ENCODE measurements around the gene AFDN. TPM values are rescaled to one million over a fixed set of nuclear protein-coding genes. Genes with fewer than 3 reads are reported as not detected.

AFDN gene
- total and polyA plus RNA-seq, 2 experiments from 2014 or later: 66.9 to 200 TPM

- Histone ChIP-seq H3K9me2 (ENCODE audit: insufficient read depth) (0 out of 2 replicates have a peak, but pooled peaks cover under 1% of the 10 kb centered on the region), H3K27ac (ENCODE audit: low read depth) (no peak overlapping the region), H3K36me3 (ENCODE audit: insufficient read depth) (no peaks in the 10 kb centered on the region), H4K20me1 (replicated peaks; ENCODE audit: insufficient read depth) (no peaks in the 10 kb centered on the region), H3K4me1 (ENCODE audit: insufficient read depth) (peaks cover 18% of the 10 kb centered on the region), H3K27me3 (ENCODE audit: insufficient read depth) (no peaks in the 10 kb centered on the region), H3K79me2 (replicated peaks; ENCODE audit: insufficient read depth) (no peaks in the 10 kb centered on the region), H2AFZ (peak overlapping the region; percentile 95), H3K4me2 (no peak overlapping the region), H3K4me3 (no peak overlapping the region), H3F3A (replicated peaks; ENCODE audit: low read depth) (no peaks in the 10 kb centered on the region)
- H3K4me1 Mint-ChIP-seq: peaks cover 32% of the 10 kb centered on the region
- TF ChIP-seq STAT1 (IDR thresholded peaks at IDR 0.05; ENCODE audit: unreplicated experiment) (no peak), CTCF (conservative IDR thresholded peaks at IDR 0.05; ENCODE audit: low read depth in 2 of 2) (no peak), REST (IDR thresholded peaks at IDR 0.05; ENCODE audit: unreplicated experiment) (no peak), ZNF462 (CRISPR knock-in tag; IDR thresholded peaks at IDR 0.05) (no peak), ETS1 (IDR thresholded peaks at IDR 0.05) (no peak), JUNB (IDR thresholded peaks at IDR 0.05; ENCODE audit: unreplicated experiment) (no peak), EZH2phosphoT487 (IDR thresholded peaks at IDR 0.05; ENCODE audit: unreplicated experiment) (no peak), POLR2AphosphoS5 (IDR thresholded peaks at IDR 0.05; ENCODE audit: low read depth) (no peak), CREB1 (CRISPR knock-in tag; IDR thresholded peaks at IDR 0.05; ENCODE audit: low read depth) (no peak), ZNF114 (CRISPR knock-in tag; IDR thresholded peaks at IDR 0.05) (no peak), ZNF331 (CRISPR knock-in tag; IDR thresholded peaks at IDR 0.05; ENCODE audit: low read depth) (no peak), EZH2 (IDR thresholded peaks at IDR 0.05; ENCODE audit: low read depth, unreplicated experiment) (no peak), NANOG (IDR thresholded peaks at IDR 0.05; ENCODE audit: borderline replicate concordance) (no peak)
- no peak for ATAC-seq
- no peaks in the 10 kb centered on the region for H3K9me3 Mint-ChIP-seq
- H3K27ac Mint-ChIP-seq: no peak overlapping the region
- peaks cover 4% of the 10 kb centered on the region for H3K27me3 Mint-ChIP-seq (ENCODE audit: insufficient read depth, low read depth, poor library complexity)
- H3K36me3 Mint-ChIP-seq (ENCODE audit: low read depth): no peaks in the 10 kb centered on the region
- no peak for DNase-seq (ENCODE audit: low spot score)
- no peak overlapping the region for H3K4me3 Mint-ChIP-seq
These were observed 29.0 kb upstream of the AFDN start for GRCh38 chr6:167797476-167798265.
